WTC11 (cell line): ENCODE data around the gene ZKSCAN2. TPM values are rescaled to one million over a fixed set of nuclear protein-coding genes. Genes with fewer than 3 reads are reported as not detected.

Source experiments
- ATAC-seq: fragments of 200-7000 bp; cut with Tn5 transposase; 2 replicates; pipeline ENCODE4 v1.10.0; 2021; ENCODE audit warnings: mild to moderate bottlenecking, moderate library complexity
- CTCF ChIA-PET: fragments of 300-600 bp; sonication (Branson Sonifier 250); formaldehyde crosslinking; loops from one replicate; lab custom pipeline; 2021; ENCODE audit warnings: antibody characterized with exemption; lab: Charles Lee
- POLR2A ChIA-PET: fragments of 350-600 bp; sonication (Branson Sonifier 250); formaldehyde crosslinking; loops from one replicate; lab custom pipeline; 2021; ENCODE audit warnings: antibody characterized with exemption; lab: Charles Lee
- DNase-seq: peaks from one replicate; pipeline ENCODE4 v3.0.0; 2021; ENCODE audit warnings: low spot score
- H3K27ac Mint-ChIP-seq: 2 replicates; pipeline ENCODE4 v1.8.0; 2021; ENCODE audit warnings: mixed read lengths
- H3K27me3 Mint-ChIP-seq: 2 replicates; pipeline ENCODE4 v1.8.0; 2021; ENCODE audit warnings: low read depth, mild to moderate bottlenecking, moderate library complexity, mixed read lengths
- H3K36me3 Mint-ChIP-seq: 2 replicates; pipeline ENCODE4 v1.8.0; 2021; ENCODE audit warnings: mixed read lengths
- H3K4me1 Mint-ChIP-seq: 2 replicates; pipeline ENCODE4 v1.8.0; 2022; ENCODE audit warnings: mixed read lengths
- H3K4me3 Mint-ChIP-seq: 2 replicates; pipeline ENCODE4 v1.8.0; 2021; ENCODE audit warnings: mild to moderate bottlenecking, moderate library complexity, mixed read lengths
- H3K9me3 Mint-ChIP-seq: 2 replicates; pipeline ENCODE4 v1.8.0; 2021; ENCODE audit warnings: mixed read lengths
- AFF4 ChIP-seq: sonication (generic); formaldehyde crosslinking; IDR thresholded peaks from 2 replicates; pipeline ENCODE4 v1.8.1; 2023; ENCODE audit warnings: mild to moderate bottlenecking, missing genetic modification reagents, borderline replicate concordance
- CREB1 ChIP-seq: sonication (generic); formaldehyde crosslinking; IDR thresholded peaks from 2 replicates; pipeline ENCODE4 v1.8.0; 2023; ENCODE audit warnings: mild to moderate bottlenecking, missing genetic modification reagents
- EMX1 ChIP-seq: fragments of 250-450 bp; sonication (Bioruptor Pico); IDR thresholded peaks from 2 replicates; pipeline ENCODE4 v1.8.0; 2021; ENCODE audit warnings: mild to moderate bottlenecking
- FOXJ3 ChIP-seq: sonication (generic); formaldehyde crosslinking; IDR thresholded peaks from 2 replicates; pipeline ENCODE4 v1.9.0; 2021; ENCODE audit warnings: missing genetic modification reagents, mild to moderate bottlenecking, borderline replicate concordance
- GABPB1 ChIP-seq: sonication (generic); formaldehyde crosslinking; IDR thresholded peaks from 2 replicates; pipeline ENCODE4 v1.8.1; 2023; ENCODE audit warnings: mild to moderate bottlenecking, missing genetic modification reagents
- JUN ChIP-seq: sonication (generic); formaldehyde crosslinking; IDR thresholded peaks from 2 replicates; pipeline ENCODE4 v1.8.0; 2023; ENCODE audit warnings: mild to moderate bottlenecking, missing genetic modification reagents
- MLX ChIP-seq: sonication (generic); formaldehyde crosslinking; IDR thresholded peaks from 2 replicates; pipeline ENCODE4 v1.8.1; 2023; ENCODE audit warnings: mild to moderate bottlenecking, missing genetic modification reagents, moderate library complexity
- MYBL2 ChIP-seq: sonication (generic); formaldehyde crosslinking; IDR thresholded peaks from 2 replicates; pipeline ENCODE4 v1.8.1; 2023; ENCODE audit warnings: mild to moderate bottlenecking, moderate library complexity, missing genetic modification reagents
- NR1H2 ChIP-seq: sonication (generic); formaldehyde crosslinking; IDR thresholded peaks from 2 replicates; pipeline ENCODE4 v1.9.0; 2021; ENCODE audit warnings: mild to moderate bottlenecking, moderate library complexity, missing genetic modification reagents
- NR3C1 ChIP-seq: sonication (generic); formaldehyde crosslinking; conservative IDR thresholded peaks from 2 replicates; pipeline ENCODE4 v1.8.1; 2023; ENCODE audit warnings: low read depth, mild to moderate bottlenecking, missing genetic modification reagents
- OVOL2 ChIP-seq: fragments of 250-450 bp; sonication (Bioruptor Pico); IDR thresholded peaks from 2 replicates; pipeline ENCODE4 v1.9.0; 2021; ENCODE audit warnings: mild to moderate bottlenecking, borderline replicate concordance
- SMAD4 ChIP-seq: sonication (generic); formaldehyde crosslinking; IDR thresholded peaks from 2 replicates; pipeline ENCODE4 v1.8.0; 2022; ENCODE audit warnings: mild to moderate bottlenecking, missing genetic modification reagents
- SOX15 ChIP-seq: fragments of 250-450 bp; sonication (Bioruptor Pico); IDR thresholded peaks from 2 replicates; pipeline ENCODE4 v1.9.0; 2021; ENCODE audit warnings: mild to moderate bottlenecking
- USF1 ChIP-seq: sonication (generic); formaldehyde crosslinking; IDR thresholded peaks from 2 replicates; pipeline ENCODE4 v1.8.0; 2022; ENCODE audit warnings: mild to moderate bottlenecking, missing genetic modification reagents
- ZNF121 ChIP-seq: sonication (generic); formaldehyde crosslinking; IDR thresholded peaks from 2 replicates; pipeline ENCODE4 v1.8.0; 2023; ENCODE audit warnings: missing genetic modification reagents
- ZNF219 ChIP-seq: sonication (generic); formaldehyde crosslinking; IDR thresholded peaks from 2 replicates; pipeline ENCODE4 v1.8.0; 2023; ENCODE audit warnings: missing genetic modification reagents, mild to moderate bottlenecking, borderline replicate concordance
- ZNF396 ChIP-seq: fragments of 250-450 bp; sonication (Bioruptor Pico); IDR thresholded peaks from 2 replicates; pipeline ENCODE4 v1.8.0; 2021; ENCODE audit warnings: mild to moderate bottlenecking, moderate library complexity, borderline replicate concordance
- ZNF416 ChIP-seq: fragments of 250-450 bp; sonication (Bioruptor Pico); IDR thresholded peaks from 2 replicates; pipeline ENCODE4 v1.9.0; 2021; ENCODE audit warnings: mild to moderate bottlenecking, inconsistent platforms
- total RNA-seq: library from RNA; stranded (reverse); gene quantifications from 3 replicates; pipeline ENCODE4 v1.2.3, GENCODE V29; 2021
- TF ChIP-seq, protein P1 (sequence below): fragments of 250-450 bp; sonication (Bioruptor Pico); IDR thresholded peaks from 2 replicates; pipeline ENCODE4 v1.9.0; 2021; ENCODE audit warnings: mild to moderate bottlenecking, borderline replicate concordance
- TF ChIP-seq, protein P2 (sequence below): sonication (generic); formaldehyde crosslinking; IDR thresholded peaks from 2 replicates; pipeline ENCODE4 v1.8.0; 2022; ENCODE audit warnings: mild to moderate bottlenecking, missing genetic modification reagents
- TF ChIP-seq, protein P3 (sequence below): sonication (generic); formaldehyde crosslinking; IDR thresholded peaks from 2 replicates; pipeline ENCODE4 v1.8.1; 2023; ENCODE audit warnings: mild to moderate bottlenecking, moderate library complexity, missing genetic modification reagents
- TF ChIP-seq, protein P4 (sequence below): sonication (generic); formaldehyde crosslinking; IDR thresholded peaks from 2 replicates; pipeline ENCODE4 v1.8.1; 2022; ENCODE audit warnings: missing genetic modification reagents, borderline replicate concordance
- TF ChIP-seq, protein P5 (sequence below): sonication (generic); formaldehyde crosslinking; IDR thresholded peaks from 2 replicates; pipeline ENCODE4 v1.8.1; 2023; ENCODE audit warnings: mild to moderate bottlenecking, missing genetic modification reagents

ZKSCAN2 gene
- total RNA-seq, 1 experiment from 2014 or later, result 13.0 TPM

- TF ChIP-seq, protein P1, sequence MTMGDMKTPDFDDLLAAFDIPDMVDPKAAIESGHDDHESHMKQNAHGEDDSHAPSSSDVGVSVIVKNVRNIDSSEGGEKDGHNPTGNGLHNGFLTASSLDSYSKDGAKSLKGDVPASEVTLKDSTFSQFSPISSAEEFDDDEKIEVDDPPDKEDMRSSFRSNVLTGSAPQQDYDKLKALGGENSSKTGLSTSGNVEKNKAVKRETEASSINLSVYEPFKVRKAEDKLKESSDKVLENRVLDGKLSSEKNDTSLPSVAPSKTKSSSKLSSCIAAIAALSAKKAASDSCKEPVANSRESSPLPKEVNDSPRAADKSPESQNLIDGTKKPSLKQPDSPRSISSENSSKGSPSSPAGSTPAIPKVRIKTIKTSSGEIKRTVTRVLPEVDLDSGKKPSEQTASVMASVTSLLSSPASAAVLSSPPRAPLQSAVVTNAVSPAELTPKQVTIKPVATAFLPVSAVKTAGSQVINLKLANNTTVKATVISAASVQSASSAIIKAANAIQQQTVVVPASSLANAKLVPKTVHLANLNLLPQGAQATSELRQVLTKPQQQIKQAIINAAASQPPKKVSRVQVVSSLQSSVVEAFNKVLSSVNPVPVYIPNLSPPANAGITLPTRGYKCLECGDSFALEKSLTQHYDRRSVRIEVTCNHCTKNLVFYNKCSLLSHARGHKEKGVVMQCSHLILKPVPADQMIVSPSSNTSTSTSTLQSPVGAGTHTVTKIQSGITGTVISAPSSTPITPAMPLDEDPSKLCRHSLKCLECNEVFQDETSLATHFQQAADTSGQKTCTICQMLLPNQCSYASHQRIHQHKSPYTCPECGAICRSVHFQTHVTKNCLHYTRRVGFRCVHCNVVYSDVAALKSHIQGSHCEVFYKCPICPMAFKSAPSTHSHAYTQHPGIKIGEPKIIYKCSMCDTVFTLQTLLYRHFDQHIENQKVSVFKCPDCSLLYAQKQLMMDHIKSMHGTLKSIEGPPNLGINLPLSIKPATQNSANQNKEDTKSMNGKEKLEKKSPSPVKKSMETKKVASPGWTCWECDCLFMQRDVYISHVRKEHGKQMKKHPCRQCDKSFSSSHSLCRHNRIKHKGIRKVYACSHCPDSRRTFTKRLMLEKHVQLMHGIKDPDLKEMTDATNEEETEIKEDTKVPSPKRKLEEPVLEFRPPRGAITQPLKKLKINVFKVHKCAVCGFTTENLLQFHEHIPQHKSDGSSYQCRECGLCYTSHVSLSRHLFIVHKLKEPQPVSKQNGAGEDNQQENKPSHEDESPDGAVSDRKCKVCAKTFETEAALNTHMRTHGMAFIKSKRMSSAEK (CRISPR knock-in tag), result no peak
- TF ChIP-seq CREB1 (CRISPR knock-in tag), result no peak
- no peak for TF ChIP-seq JUN (CRISPR knock-in tag)
- no peak for TF ChIP-seq ZNF396
- TF ChIP-seq, protein P2, sequence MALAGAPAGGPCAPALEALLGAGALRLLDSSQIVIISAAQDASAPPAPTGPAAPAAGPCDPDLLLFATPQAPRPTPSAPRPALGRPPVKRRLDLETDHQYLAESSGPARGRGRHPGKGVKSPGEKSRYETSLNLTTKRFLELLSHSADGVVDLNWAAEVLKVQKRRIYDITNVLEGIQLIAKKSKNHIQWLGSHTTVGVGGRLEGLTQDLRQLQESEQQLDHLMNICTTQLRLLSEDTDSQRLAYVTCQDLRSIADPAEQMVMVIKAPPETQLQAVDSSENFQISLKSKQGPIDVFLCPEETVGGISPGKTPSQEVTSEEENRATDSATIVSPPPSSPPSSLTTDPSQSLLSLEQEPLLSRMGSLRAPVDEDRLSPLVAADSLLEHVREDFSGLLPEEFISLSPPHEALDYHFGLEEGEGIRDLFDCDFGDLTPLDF (CRISPR knock-in tag), result no peak
These were observed 68.3 kb downstream of the ZKSCAN2 start (continued) for GRCh38 chr16:25189305-25189704.

DNA sequence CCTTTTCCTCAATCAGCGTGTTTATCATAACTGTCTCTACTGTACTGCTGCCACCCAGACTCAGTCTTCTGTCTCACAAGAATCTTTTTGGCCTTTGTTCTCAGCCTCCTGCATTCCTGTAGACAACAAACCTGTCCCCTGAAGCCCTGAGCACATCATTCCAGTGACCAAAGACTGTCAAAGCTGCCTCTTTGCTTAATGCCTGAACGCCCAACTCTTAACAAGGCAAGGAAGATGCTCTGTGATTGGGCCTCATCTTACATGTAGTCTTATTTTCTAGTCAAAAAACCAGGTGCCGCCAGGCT is 70.2 kb downstream of the ZKSCAN2 start:
- TF ChIP-seq, protein P3, sequence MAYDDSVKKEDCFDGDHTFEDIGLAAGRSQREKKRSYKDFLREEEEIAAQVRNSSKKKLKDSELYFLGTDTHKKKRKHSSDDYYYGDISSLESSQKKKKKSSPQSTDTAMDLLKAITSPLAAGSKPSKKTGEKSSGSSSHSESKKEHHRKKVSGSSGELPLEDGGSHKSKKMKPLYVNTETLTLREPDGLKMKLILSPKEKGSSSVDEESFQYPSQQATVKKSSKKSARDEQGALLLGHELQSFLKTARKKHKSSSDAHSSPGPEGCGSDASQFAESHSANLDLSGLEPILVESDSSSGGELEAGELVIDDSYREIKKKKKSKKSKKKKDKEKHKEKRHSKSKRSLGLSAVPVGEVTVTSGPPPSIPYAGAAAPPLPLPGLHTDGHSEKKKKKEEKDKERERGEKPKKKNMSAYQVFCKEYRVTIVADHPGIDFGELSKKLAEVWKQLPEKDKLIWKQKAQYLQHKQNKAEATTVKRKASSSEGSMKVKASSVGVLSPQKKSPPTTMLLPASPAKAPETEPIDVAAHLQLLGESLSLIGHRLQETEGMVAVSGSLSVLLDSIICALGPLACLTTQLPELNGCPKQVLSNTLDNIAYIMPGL (CRISPR knock-in tag), result no peak
- TF ChIP-seq SMAD4 (CRISPR knock-in tag) (no peak), FOXJ3 (no peak), NR3C1 (CRISPR knock-in tag) (no peak), GABPB1 (CRISPR knock-in tag) (no peak), EMX1 (no peak), SOX15 (CRISPR knock-in tag) (no peak), OVOL2 (no peak), ZNF416 (CRISPR knock-in tag) (no peak), MLX (CRISPR knock-in tag) (no peak), ZNF219 (no peak), NR1H2 (CRISPR knock-in tag) (no peak), MYBL2 (no peak), USF1 (no peak), AFF4 (CRISPR knock-in tag) (no peak), ZNF121 (CRISPR knock-in tag) (no peak)
- TF ChIP-seq, protein P4, sequence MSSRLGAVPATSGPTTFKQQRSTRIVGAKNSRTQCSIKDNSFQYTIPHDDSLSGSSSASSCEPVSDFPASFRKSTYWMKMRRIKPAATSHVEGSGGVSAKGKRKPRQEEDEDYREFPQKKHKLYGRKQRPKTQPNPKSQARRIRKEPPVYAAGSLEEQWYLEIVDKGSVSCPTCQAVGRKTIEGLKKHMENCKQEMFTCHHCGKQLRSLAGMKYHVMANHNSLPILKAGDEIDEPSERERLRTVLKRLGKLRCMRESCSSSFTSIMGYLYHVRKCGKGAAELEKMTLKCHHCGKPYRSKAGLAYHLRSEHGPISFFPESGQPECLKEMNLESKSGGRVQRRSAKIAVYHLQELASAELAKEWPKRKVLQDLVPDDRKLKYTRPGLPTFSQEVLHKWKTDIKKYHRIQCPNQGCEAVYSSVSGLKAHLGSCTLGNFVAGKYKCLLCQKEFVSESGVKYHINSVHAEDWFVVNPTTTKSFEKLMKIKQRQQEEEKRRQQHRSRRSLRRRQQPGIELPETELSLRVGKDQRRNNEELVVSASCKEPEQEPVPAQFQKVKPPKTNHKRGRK, result no peak
- TF ChIP-seq, protein P5, sequence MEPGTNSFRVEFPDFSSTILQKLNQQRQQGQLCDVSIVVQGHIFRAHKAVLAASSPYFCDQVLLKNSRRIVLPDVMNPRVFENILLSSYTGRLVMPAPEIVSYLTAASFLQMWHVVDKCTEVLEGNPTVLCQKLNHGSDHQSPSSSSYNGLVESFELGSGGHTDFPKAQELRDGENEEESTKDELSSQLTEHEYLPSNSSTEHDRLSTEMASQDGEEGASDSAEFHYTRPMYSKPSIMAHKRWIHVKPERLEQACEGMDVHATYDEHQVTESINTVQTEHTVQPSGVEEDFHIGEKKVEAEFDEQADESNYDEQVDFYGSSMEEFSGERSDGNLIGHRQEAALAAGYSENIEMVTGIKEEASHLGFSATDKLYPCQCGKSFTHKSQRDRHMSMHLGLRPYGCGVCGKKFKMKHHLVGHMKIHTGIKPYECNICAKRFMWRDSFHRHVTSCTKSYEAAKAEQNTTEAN (CRISPR knock-in tag), result no peak
- ChIA-PET POLR2A (no interaction called here), CTCF (interaction anchor here (1.3 kb wide), 1 partner anchor 38 kb away, joined by 6 read pairs; no protein-coding TSS in a partner anchor)
- Mint-ChIP-seq H3K9me3 (no peaks in the 10 kb centered on the region), H3K4me1 (no peaks in the 10 kb centered on the region), H3K4me3 (no peak overlapping the region), H3K27ac (no peak overlapping the region), H3K27me3 (no peaks in the 10 kb centered on the region; the same call in 1 of the 2 replicates), H3K36me3 (no peaks in the 10 kb centered on the region)
- no peak for DNase-seq
- no peak for ATAC-seq
